ENCODE results near the gene ARHGAP23.

ARHGAP23 gene

DNA sequence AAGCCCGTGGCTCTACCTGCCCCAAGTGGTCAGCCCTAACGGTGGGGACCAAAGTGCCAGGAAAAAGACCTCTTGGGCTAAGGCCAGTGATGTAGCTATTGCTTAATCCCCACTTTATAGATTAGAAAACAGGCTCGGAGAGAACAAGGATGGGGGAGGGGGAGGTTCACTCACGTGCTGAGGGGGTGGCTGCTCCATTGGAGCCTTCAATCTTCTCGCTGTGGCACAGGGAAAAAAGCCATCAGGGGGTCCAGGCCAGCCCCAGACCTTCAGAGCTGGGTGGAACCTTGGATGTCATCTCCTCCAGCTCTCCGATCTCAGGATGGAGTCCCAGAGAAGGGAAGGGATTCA, 131.6 kb downstream of the ARHGAP23 start:
- DNase-seq (ENCODE audit: insufficient read length, low spot score): no peak
- FAIRE-seq: no peak
- TF ChIP-seq POU2F2 (IDR thresholded peaks at IDR 0.05; ENCODE audit: low read depth, low read length) (no peak), POLR2A (IDR thresholded peaks at IDR 0.05; ENCODE audit: low read depth, low read length) (no peak), POLR2AphosphoS5 (IDR thresholded peaks at IDR 0.05; ENCODE audit: low read depth, low read length) (no peak), TAF1 (IDR thresholded peaks at IDR 0.05; ENCODE audit: low read depth, low read length) (no peak), SPI1 (IDR thresholded peaks at IDR 0.05; ENCODE audit: low read depth, low read length) (no peak)

DNA sequence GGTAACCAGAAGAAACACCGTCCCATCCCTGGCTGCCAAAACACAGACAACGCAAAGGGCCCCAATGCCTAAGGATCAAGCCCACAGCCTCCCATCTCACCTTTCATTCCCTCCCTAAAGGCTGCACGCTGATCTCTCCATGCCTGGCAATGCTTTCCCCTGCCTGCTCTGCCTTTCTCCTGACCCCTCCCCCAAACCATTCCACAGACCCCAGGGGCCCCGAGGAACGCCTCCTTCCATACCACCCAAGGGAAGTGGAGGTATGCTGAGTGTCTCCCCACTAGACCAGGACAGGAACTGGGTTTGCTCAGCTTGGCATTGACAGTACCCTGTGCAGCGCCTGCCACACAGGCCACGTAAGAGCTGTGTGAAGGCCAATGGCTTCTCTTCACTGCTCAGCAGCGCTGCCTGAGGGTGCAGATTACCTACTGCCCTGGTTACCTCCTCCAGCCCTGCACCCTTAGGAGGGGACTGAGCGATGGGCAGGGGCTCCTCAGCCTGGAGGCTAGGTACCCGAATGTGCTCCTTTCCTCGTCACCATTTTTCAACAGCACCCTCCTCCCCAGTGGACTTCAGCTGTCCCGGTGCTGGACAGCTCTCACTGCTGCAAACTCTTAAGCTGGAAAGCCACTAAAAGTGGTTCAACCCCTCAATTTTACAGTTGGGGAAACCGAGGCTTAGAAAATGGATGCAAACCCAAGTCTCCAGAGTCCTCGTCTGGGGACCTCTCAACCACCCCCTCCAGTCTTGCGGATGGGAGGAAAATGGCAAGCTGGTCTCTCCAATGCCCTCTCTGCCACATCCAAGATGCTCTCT, 132.4 kb downstream of the ARHGAP23 start:
- no peak for FAIRE-seq
- no peak for TF ChIP-seq POLR2A (IDR thresholded peaks at IDR 0.05; ENCODE audit: low read depth, low read length)
- no peak for TF ChIP-seq POU2F2 (IDR thresholded peaks at IDR 0.05; ENCODE audit: low read depth, low read length)
- TF ChIP-seq PAX5 (IDR thresholded peaks at IDR 0.05; ENCODE audit: insufficient read depth, low read length, severe bottlenecking): no peak
- no peak for TF ChIP-seq TAF1 (IDR thresholded peaks at IDR 0.05; ENCODE audit: low read depth, low read length)
- no peak for TF ChIP-seq SPI1 (IDR thresholded peaks at IDR 0.05; ENCODE audit: low read depth, low read length)
- no peak for TF ChIP-seq POLR2AphosphoS5 (IDR thresholded peaks at IDR 0.05; ENCODE audit: low read depth, low read length)
- no peak for DNase-seq (ENCODE audit: insufficient read length, low spot score)

DNA sequence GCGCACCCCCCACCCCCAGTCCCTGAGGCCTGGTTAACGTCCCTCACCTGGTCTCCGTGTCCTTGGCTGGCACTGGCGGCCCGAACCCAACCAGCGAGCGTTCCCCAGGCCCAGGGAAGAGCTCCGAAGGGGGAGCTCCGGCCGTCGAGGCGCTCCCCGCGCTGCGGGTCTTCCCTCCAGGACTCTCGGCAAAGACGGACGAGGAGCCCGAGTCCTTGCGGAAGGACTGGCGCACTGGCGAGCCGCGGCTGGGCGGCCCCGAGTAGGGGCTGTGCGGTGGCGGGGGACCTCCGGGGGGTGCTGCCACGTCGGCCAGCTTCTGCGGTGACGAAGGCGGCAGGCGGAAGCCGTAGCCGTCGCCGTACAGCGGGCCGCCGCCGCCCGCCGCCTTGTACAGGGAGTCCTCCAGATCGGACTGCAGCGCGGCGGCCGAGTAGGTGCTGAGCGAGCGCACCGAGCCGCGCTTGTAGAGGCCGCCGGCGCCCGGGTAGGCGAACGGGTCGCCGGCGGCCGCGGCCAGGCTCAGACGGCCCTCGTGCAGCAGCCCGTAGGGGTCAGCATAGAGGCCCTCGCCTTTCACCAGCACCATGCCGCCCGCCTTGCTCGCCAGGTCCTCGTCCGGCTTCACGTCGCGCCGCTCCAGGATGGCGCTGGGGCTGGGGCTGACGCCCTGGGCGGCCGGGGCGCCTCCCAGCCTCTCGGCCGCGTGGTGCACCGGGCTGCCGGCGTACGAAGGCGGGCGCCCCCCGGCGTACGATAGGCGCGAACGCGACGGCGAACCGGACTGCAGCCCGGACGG, 133.4 kb downstream of the ARHGAP23 start:
- TF ChIP-seq POLR2AphosphoS5 (IDR thresholded peaks at IDR 0.05; ENCODE audit: low read depth, low read length) (no peak), TAF1 (IDR thresholded peaks at IDR 0.05; ENCODE audit: low read depth, low read length) (no peak), SPI1 (IDR thresholded peaks at IDR 0.05; ENCODE audit: low read depth, low read length) (no peak), POLR2A (IDR thresholded peaks at IDR 0.05; ENCODE audit: low read depth, low read length) (no peak), POU2F2 (IDR thresholded peaks at IDR 0.05; ENCODE audit: low read depth, low read length) (no peak), PAX5 (IDR thresholded peaks at IDR 0.05; ENCODE audit: insufficient read depth, low read length, severe bottlenecking) (no peak)
- no peak for FAIRE-seq
- DNase-seq (ENCODE audit: insufficient read length, low spot score): no peak
